B cell (primary cell): Measurements from ENCODE around the gene SLC6A6. TPM values are rescaled to one million over a fixed set of nuclear protein-coding genes. Genes with fewer than 3 reads are reported as not detected.

ENCODE experiments used
- ATAC-seq: fragments of 200-7000 bp; cut with Tn5 transposase; one replicate; pipeline ENCODE4 v1.10.0; 2021; ENCODE audit warnings: low read depth, mild to moderate bottlenecking, moderate number of reproducible peaks, moderate library complexity
- CTCF ChIA-PET: fragments of 350-600 bp; sonication (Branson Sonifier 250); formaldehyde crosslinking; loops from one replicate; lab custom pipeline; 2021; ENCODE audit warnings: antibody characterized with exemption, inconsistent platforms; lab: Charles Lee
- POLR2A ChIA-PET: fragments of 350-600 bp; sonication (Branson Sonifier 250); formaldehyde crosslinking; loops from one replicate; lab custom pipeline; 2021; ENCODE audit warnings: antibody characterized with exemption; lab: Charles Lee
- DNase-seq: peaks from one replicate; pipeline ENCODE4 v3.0.0; 2013
- H2AFZ ChIP-seq: 2 replicates; pipeline ENCODE4 v1.6.1; 2012; ENCODE audit warnings: mild to moderate bottlenecking, low read depth, low read length; ENCODE audit not compliant: insufficient read depth, poor library complexity, severe bottlenecking
- H3K27ac ChIP-seq, 2 donors: 1 replicate in 1 of 2; 2 replicates in 1 of 2; pipeline ENCODE4 v1.5.1; 2012 to 2013; ENCODE audit warnings: low read length in 2 of 2, mild to moderate bottlenecking in 2 of 2, moderate library complexity in 1 of 2
- H3K27me3 ChIP-seq, 4 experiments: fragments of 200-600 bp in 1 of 4; sonication (generic) in 1 of 4; replicated peaks in 1 of 4; 1 replicate in 2 of 4; 2 replicates in 2 of 4; pipeline versions ENCODE4 v1.6.1 to v1.7.0; 2013 to 2016; ENCODE audit warnings: low read length in 3 of 4, mild to moderate bottlenecking in 2 of 4, mixed read lengths in 1 of 4, moderate library complexity in 1 of 4; ENCODE audit not compliant: insufficient read depth in 4 of 4, control insufficient read depth in 3 of 4; ENCODE audit errors: control extremely low read depth in 1 of 4
- H3K36me3 ChIP-seq, 2 experiments: replicated peaks in 1 of 2; 1 replicate in 1 of 2; 2 replicates in 1 of 2; pipeline versions ENCODE4 v1.6.1 to v1.7.1; 2013; ENCODE audit warnings: low read length in 1 of 2; ENCODE audit not compliant: insufficient read depth in 2 of 2, control insufficient read depth in 1 of 2; ENCODE audit errors: control extremely low read depth in 1 of 2, extremely low read depth in 1 of 2
- H3K4me1 ChIP-seq, 2 donors: fragments of 200-600 bp in 1 of 2; sonication (generic) in 1 of 2; 1 replicate in 1 of 2; 2 replicates in 1 of 2; pipeline versions ENCODE4 v1.5.1 to v1.6.1; 2013 to 2017; ENCODE audit warnings: low read length in 2 of 2; ENCODE audit not compliant: control insufficient read depth in 2 of 2, insufficient read depth in 2 of 2
- H3K4me2 ChIP-seq: replicated peaks from 2 replicates; pipeline ENCODE3; 2012; ENCODE audit warnings: mild to moderate bottlenecking, low read depth, low read length; ENCODE audit not compliant: poor library complexity, severe bottlenecking
- H3K4me3 ChIP-seq, 5 experiments: fragments of 200-600 bp in 1 of 5; sonication (generic) in 1 of 5; 1 replicate in 3 of 5; 2 replicates in 2 of 5; pipeline versions ENCODE4 v1.5.1 to v1.7.0; 2011 to 2016; ENCODE audit warnings: low read length in 4 of 5, mild to moderate bottlenecking in 4 of 5, low read depth in 2 of 5, control low read depth in 1 of 5, moderate library complexity in 1 of 5; ENCODE audit not compliant: insufficient read depth in 1 of 5; ENCODE audit errors: control extremely low read depth in 1 of 5, extremely low read depth in 1 of 5
- H3K79me2 ChIP-seq: fragments of 200-600 bp; sonication (generic); one replicate; pipeline ENCODE4 v1.6.0; 2016; ENCODE audit warnings: low read length; ENCODE audit not compliant: control insufficient read depth, insufficient read depth
- H3K9ac ChIP-seq: fragments of 200-600 bp; sonication (generic); 2 replicates; pipeline ENCODE4 v1.6.1; 2017; ENCODE audit warnings: mild to moderate bottlenecking, low read length, moderate library complexity
- H3K9me3 ChIP-seq, 3 donors: one replicate each; pipeline versions ENCODE4 v1.6.1 to v1.7.1; 2013; ENCODE audit warnings: low read length in 2 of 3; ENCODE audit not compliant: control insufficient read depth in 2 of 3, insufficient read depth in 1 of 3; ENCODE audit errors: control extremely low read depth in 1 of 3
- H4K20me1 ChIP-seq: 2 replicates; pipeline ENCODE4 v1.6.0; 2012; ENCODE audit warnings: mild to moderate bottlenecking, low read length; ENCODE audit not compliant: insufficient read depth, control insufficient read depth, poor library complexity, severe bottlenecking
- H3K27ac Mint-ChIP-seq: one replicate; pipeline ENCODE4 v1.8.0; 2021; ENCODE audit warnings: mixed read lengths
- H3K27me3 Mint-ChIP-seq: one replicate; pipeline ENCODE4 v1.8.0; 2021; ENCODE audit warnings: mixed read lengths
- H3K4me1 Mint-ChIP-seq: one replicate; pipeline ENCODE4 v1.8.0; 2021; ENCODE audit warnings: mixed read lengths
- H3K4me3 Mint-ChIP-seq: one replicate; pipeline ENCODE4 v1.8.0; 2021; ENCODE audit warnings: mixed read lengths
- H3K9me3 Mint-ChIP-seq: one replicate; pipeline ENCODE4 v1.8.0; 2022; ENCODE audit warnings: mixed read lengths; ENCODE audit not compliant: insufficient read depth
- CTCF ChIP-seq: fragments of 200-600 bp; IDR thresholded peaks from one replicate; pipeline ENCODE4 v1.8.0; 2022; ENCODE audit warnings: antibody characterized with exemption, mild to moderate bottlenecking
- EZH2 ChIP-seq: IDR thresholded peaks from 2 replicates; pipeline ENCODE4 v1.6.1; 2012; ENCODE audit warnings: borderline replicate concordance, low read depth, mild to moderate bottlenecking, moderate library complexity, low read length; ENCODE audit not compliant: insufficient read depth, poor library complexity, severe bottlenecking
- WGBS: methylation state at CpG from one replicate; pipeline ENCODE4 v1.1.5; 2013; ENCODE audit warnings: missing lambda C conversion rate; ENCODE audit not compliant: insufficient coverage; 5-methylcytosine and 5-hydroxymethylcytosine counted together
- intact Hi-C: fragments of 100-400 bp; cut with micrococcal nuclease; formaldehyde crosslinking; loops from one replicate; pipeline ENCODE4 v1.10.0; 2022
- polyA plus RNA-seq: library from polyadenylated mRNA; depleted of rRNA; stranded (reverse); fragments of >200 nt; gene quantifications from 2 replicates; pipeline ENCODE4 v1.2.3, GENCODE V29; 2012
- total RNA-seq, 2 donors: library from RNA; stranded (reverse); fragments of 120-200 nt in 1 of 2; gene quantifications; 1 replicate in 1 of 2; 2 replicates in 1 of 2; pipeline versions ENCODE4 v1.2.3 to v1.2.4, GENCODE V29; 2013 to 2022

The SLC6A6 gene
- total and polyA plus RNA-seq, 2 donors (not counting 1 experiment from before 2014, with no cell fraction given), result 34.2 to 48.7 TPM

GRCh38 chr3:14519406-14519805 is 117.0 kb downstream of the SLC6A6 start:
- WGBS, result 47% methylated on average over 1 of the region's 1 CpG
- no peak overlapping the region for H2AFZ ChIP-seq
- H3K9ac ChIP-seq, result no peak overlapping the region
- H3K27ac ChIP-seq, result no peak overlapping the region
- H4K20me1 ChIP-seq, result no peaks in the 10 kb centered on the region
- no peak for ATAC-seq
- Mint-ChIP-seq H3K27ac (no peak overlapping the region), H3K4me1 (no peaks in the 10 kb centered on the region), H3K27me3 (peaks cover 12% of the 10 kb centered on the region), H3K4me3 (no peak overlapping the region), H3K9me3 (no peaks in the 10 kb centered on the region)
- intact Hi-C loops, result no loop called here
- H3K4me3 ChIP-seq, result no peak overlapping the region
- no peaks in the 10 kb centered on the region for H3K4me1 ChIP-seq
- POLR2A ChIA-PET, result no interaction called here
- no peaks in the 10 kb centered on the region for H3K27me3 ChIP-seq
- TF ChIP-seq CTCF (no peak), EZH2 (no peak)
- DNase-seq, result no peak
- CTCF ChIA-PET, result no interaction called here
- no peaks in the 10 kb centered on the region for H3K36me3 ChIP-seq
- no peak overlapping the region for H3K4me2 ChIP-seq
- no peaks in the 10 kb centered on the region for H3K79me2 ChIP-seq
- no peaks in the 10 kb centered on the region for H3K9me3 ChIP-seq

- DNase-seq, result no peak
- Mint-ChIP-seq H3K4me1 (no peaks in the 10 kb centered on the region), H3K4me3 (no peak overlapping the region)
These were observed 117.7 kb downstream of the SLC6A6 start for GRCh38 chr3:14520149-14520548.

More at GRCh38 chr3:14520149-14520548, 117.7 kb downstream of the SLC6A6 start:
- Histone ChIP-seq H4K20me1 (no peaks in the 10 kb centered on the region), H3K9ac (no peak overlapping the region), H3K79me2 (no peaks in the 10 kb centered on the region), H3K27me3 (no peaks in the 10 kb centered on the region), H3K4me3 (no peak overlapping the region), H3K27ac (no peak overlapping the region), H3K4me1 (no peaks in the 10 kb centered on the region), H2AFZ (no peak overlapping the region), H3K4me2 (no peak overlapping the region), H3K9me3 (no peaks in the 10 kb centered on the region), H3K36me3 (no peaks in the 10 kb centered on the region)
- no peaks in the 10 kb centered on the region for H3K9me3 Mint-ChIP-seq
- CTCF ChIA-PET, result no interaction called here
- POLR2A ChIA-PET, result no interaction called here
- TF ChIP-seq EZH2 (no peak), CTCF (no peak)
- no peak for ATAC-seq
- intact Hi-C loops, result no loop called here
- 91% methylated on average over 15 of the region's 15 CpGs for WGBS
- peaks cover 12% of the 10 kb centered on the region for H3K27me3 Mint-ChIP-seq
- no peak overlapping the region for H3K27ac Mint-ChIP-seq
